CD4-positive, alpha-beta T cell (primary cell): ENCODE measurements around the gene CLEC1B. TPM values are rescaled to one million over a fixed set of nuclear protein-coding genes. Genes with fewer than 3 reads are reported as not detected.

Experiments
- ATAC-seq: fragments of 200-7000 bp; cut with Tn5 transposase; one replicate; pipeline ENCODE4 v1.10.0; 2022; ENCODE audit warnings: mild to moderate bottlenecking; ENCODE audit not compliant: poor library complexity
- CTCF ChIA-PET: fragments of 350-600 bp; sonication (Branson Sonifier 250); formaldehyde crosslinking; loops from one replicate; lab custom pipeline; 2021; ENCODE audit warnings: antibody characterized with exemption, inconsistent platforms; lab: Charles Lee
- POLR2A ChIA-PET: fragments of 350-600 bp; sonication (Branson Sonifier 250); formaldehyde crosslinking; loops from one replicate; lab custom pipeline; 2021; ENCODE audit warnings: antibody characterized with exemption, inconsistent platforms; lab: Charles Lee
- DNase-seq, 14 experiments: peaks; one replicate each; pipeline ENCODE4 v3.0.0-alpha.2; 2013 to 2020; ENCODE audit warnings: mixed read lengths in 2 of 14
- H3K27ac ChIP-seq, 2 donors: one replicate each; pipeline versions ENCODE4 v1.5.1 to v1.7.0; 2013; ENCODE audit warnings: low read length in 2 of 2, low read depth in 1 of 2, mild to moderate bottlenecking in 1 of 2
- H3K27me3 ChIP-seq, 2 experiments: 1 replicate in 1 of 2; 2 replicates in 1 of 2; pipeline versions ENCODE4 v1.6.1 to v1.7.0; 2013; ENCODE audit warnings: low read length in 2 of 2, control low read depth in 1 of 2, mild to moderate bottlenecking in 1 of 2, moderate library complexity in 1 of 2; ENCODE audit not compliant: insufficient read depth in 2 of 2, control insufficient read depth in 1 of 2
- H3K36me3 ChIP-seq: one replicate; pipeline ENCODE4 v1.6.1; 2013; ENCODE audit warnings: low read length, control low read depth; ENCODE audit not compliant: insufficient read depth
- H3K4me1 ChIP-seq: one replicate; pipeline ENCODE4 v1.6.1; 2013; ENCODE audit warnings: low read length, control low read depth; ENCODE audit not compliant: insufficient read depth
- H3K4me3 ChIP-seq: one replicate; pipeline ENCODE4 v1.5.1; 2013; ENCODE audit warnings: mild to moderate bottlenecking, low read length, moderate library complexity
- H3K9me3 ChIP-seq, 2 experiments: 1 replicate in 1 of 2; 2 replicates in 1 of 2; pipeline versions ENCODE4 v1.6.1 to v1.7.0; 2013; ENCODE audit warnings: low read length in 2 of 2, mild to moderate bottlenecking in 2 of 2, control low read depth in 1 of 2, moderate library complexity in 1 of 2; ENCODE audit not compliant: control insufficient read depth in 1 of 2, insufficient read depth in 1 of 2
- H3K27ac Mint-ChIP-seq: one replicate; pipeline ENCODE4 v1.8.0; 2020; ENCODE audit warnings: mixed read lengths
- H3K27me3 Mint-ChIP-seq: one replicate; pipeline ENCODE4 v1.8.0; 2021; ENCODE audit warnings: mixed read lengths
- H3K36me3 Mint-ChIP-seq: one replicate; pipeline ENCODE4 v1.8.0; 2021; ENCODE audit warnings: low read depth, mixed read lengths
- H3K4me1 Mint-ChIP-seq: one replicate; pipeline ENCODE4 v1.8.0; 2021; ENCODE audit warnings: low read depth, mixed read lengths
- H3K4me3 Mint-ChIP-seq: one replicate; pipeline ENCODE4 v1.8.0; 2020; ENCODE audit warnings: mild to moderate bottlenecking, mixed read lengths
- H3K9me3 Mint-ChIP-seq: one replicate; pipeline ENCODE4 v1.8.0; 2020; ENCODE audit warnings: mixed read lengths
- intact Hi-C, 2 experiments: fragments of 100-400 bp; cut with DNase I in 1 of 2; cut with micrococcal nuclease in 1 of 2; formaldehyde crosslinking; loops; one replicate each; pipeline versions ENCODE4 v1.15.1 to v1.9.0; 2023 to 2025; cut with DNase I, micrococcal nuclease
- polyA plus RNA-seq, 2 donors: library from polyadenylated mRNA; unstranded; fragments of 120-200 nt; gene quantifications; one replicate each; pipeline ENCODE4 v1.2.1, GENCODE V29; 2013
- total RNA-seq, 174 experiments: library from RNA in 2 of 174; stranded (reverse) in 2 of 174; gene quantifications; one replicate each; pipeline ENCODE4 v1.2.3 and lab custom pipeline; 2021 to 2026
- TF ChIP-seq, protein P1 (sequence below): fragments of 200-600 bp; IDR thresholded peaks from one replicate; pipeline ENCODE4 v1.8.0; 2022; ENCODE audit warnings: antibody characterized with exemption, mild to moderate bottlenecking

The CLEC1B gene
- total RNA-seq (not detected), total RNA-seq (lab: John Stamatoyannopoulos, UW) (0 to 0.40 (median 0) reads per million in 172 experiments)
- 1.1 TPM for polyA plus RNA-seq (2013, experiment 1 of 2)
- 1.3 TPM for polyA plus RNA-seq (2013, experiment 2 of 2)

DNA sequence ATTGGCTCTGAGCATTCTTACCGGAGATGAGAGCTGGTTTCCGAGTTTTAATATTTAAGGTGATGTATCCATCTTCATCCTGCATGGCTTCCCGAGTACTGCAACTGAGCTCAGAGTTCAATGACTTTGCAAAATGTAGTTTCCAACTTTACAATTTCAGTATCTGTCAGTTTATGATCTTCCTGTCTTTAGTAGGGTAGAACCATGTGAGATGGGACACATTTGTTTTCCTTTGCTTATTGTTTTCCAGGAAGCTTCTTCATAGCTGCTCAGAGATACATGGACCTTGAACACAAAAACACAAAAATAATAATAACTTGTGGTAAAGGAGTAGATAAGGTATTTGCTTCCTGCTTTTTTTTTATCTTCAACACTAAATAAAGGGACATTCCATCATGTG is at the start of gene CLEC1B:
TSS of gene CLEC1B (minus strand) at position 106 of the 400 bp plus-strand sequence. CDS start at position 85, 21 bp downstream.
- Mint-ChIP-seq H3K27ac (no peak within 1 kb of the TSS), H3K4me1 (no peaks in the 10 kb centered on the region), H3K36me3 (no peaks in the 10 kb centered on the region), H3K27me3 (peaks cover 6% of the 10 kb centered on the region), H3K9me3 (no peaks in the 10 kb centered on the region), H3K4me3 (no peak within 1 kb of the TSS)
- TF ChIP-seq, protein P1, sequence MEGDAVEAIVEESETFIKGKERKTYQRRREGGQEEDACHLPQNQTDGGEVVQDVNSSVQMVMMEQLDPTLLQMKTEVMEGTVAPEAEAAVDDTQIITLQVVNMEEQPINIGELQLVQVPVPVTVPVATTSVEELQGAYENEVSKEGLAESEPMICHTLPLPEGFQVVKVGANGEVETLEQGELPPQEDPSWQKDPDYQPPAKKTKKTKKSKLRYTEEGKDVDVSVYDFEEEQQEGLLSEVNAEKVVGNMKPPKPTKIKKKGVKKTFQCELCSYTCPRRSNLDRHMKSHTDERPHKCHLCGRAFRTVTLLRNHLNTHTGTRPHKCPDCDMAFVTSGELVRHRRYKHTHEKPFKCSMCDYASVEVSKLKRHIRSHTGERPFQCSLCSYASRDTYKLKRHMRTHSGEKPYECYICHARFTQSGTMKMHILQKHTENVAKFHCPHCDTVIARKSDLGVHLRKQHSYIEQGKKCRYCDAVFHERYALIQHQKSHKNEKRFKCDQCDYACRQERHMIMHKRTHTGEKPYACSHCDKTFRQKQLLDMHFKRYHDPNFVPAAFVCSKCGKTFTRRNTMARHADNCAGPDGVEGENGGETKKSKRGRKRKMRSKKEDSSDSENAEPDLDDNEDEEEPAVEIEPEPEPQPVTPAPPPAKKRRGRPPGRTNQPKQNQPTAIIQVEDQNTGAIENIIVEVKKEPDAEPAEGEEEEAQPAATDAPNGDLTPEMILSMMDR: no peak
- Histone ChIP-seq H3K4me1 (no peaks in the 10 kb centered on the region), H3K9me3 (no peaks in the 10 kb centered on the region), H3K36me3 (no peaks in the 10 kb centered on the region), H3K27me3 (no peaks in the 10 kb centered on the region), H3K27ac (no peak within 1 kb of the TSS), H3K4me3 (no peak within 1 kb of the TSS)
- DNase-seq (no peak), ATAC-seq (no peak)
- intact Hi-C loops: no loop called here
- ChIA-PET CTCF (no interaction called here), POLR2A (no interaction called here)

DNA sequence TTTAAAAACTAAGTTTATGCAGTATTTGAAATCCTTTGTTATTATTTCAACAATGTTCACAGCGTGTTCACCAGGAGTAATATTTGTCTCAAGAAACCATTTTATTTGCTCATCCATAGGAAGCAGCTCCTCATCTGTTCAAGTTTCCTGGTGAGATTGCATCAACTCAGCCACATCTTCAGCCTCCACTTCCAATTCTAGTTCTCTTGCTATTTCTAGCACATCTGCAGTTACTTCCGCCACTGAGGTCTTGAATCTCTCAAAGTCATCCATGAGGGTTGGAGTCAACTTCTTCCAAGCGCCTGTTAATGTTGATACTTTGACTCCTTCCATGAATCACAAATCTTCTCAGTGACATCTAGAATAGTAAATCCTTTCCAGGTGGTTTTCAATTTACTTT is 49.6 kb upstream of the CLEC1B start:
- Histone ChIP-seq H3K27ac (no peak overlapping the region), H3K9me3 (no peaks in the 10 kb centered on the region), H3K4me1 (no peaks in the 10 kb centered on the region), H3K27me3 (no peaks in the 10 kb centered on the region), H3K36me3 (no peaks in the 10 kb centered on the region), H3K4me3 (no peak overlapping the region)
- Mint-ChIP-seq H3K4me3 (no peak overlapping the region), H3K36me3 (no peaks in the 10 kb centered on the region), H3K27ac (no peak overlapping the region), H3K4me1 (no peaks in the 10 kb centered on the region), H3K9me3 (no peaks in the 10 kb centered on the region), H3K27me3 (peaks cover 33% of the 10 kb centered on the region)
- TF ChIP-seq, protein P1: no peak
- ChIA-PET POLR2A (no interaction called here), CTCF (interaction anchor here (1.1 kb wide), 1 partner anchor 11 kb away, joined by 4 read pairs; no protein-coding TSS in a partner anchor)
- ATAC-seq (no peak), DNase-seq (no peak)
- intact Hi-C loops: no loop called here

DNA sequence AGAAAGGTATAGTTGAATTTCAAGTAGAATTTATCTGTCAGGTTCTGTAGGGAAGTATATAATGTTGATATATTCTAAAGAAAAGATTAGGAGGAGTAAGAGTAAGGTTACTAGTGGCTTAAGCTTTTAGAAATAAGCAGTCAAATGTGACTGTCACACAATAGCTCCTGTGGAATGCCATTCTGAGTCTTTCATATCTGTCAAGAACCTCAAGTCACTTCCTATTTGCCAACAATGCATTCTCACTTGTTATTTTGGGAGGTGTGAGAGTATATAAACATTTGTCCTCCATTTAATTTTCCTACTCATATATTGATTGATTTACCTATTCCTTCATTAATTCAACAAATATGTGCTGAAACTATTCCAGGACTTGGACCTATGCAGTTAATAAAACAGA is 43.2 kb upstream of the CLEC1B start:
- intact Hi-C loops: no loop called here
- CTCF ChIA-PET: interaction anchor here (1.1 kb wide), 1 partner anchor 27 kb away, joined by 3 read pairs; no protein-coding TSS in a partner anchor
- H3K9me3 Mint-ChIP-seq: no peaks in the 10 kb centered on the region
- DNase-seq (no peak), ATAC-seq (no peak)
- peaks cover 18% of the 10 kb centered on the region for H3K27me3 Mint-ChIP-seq
- H3K27ac Mint-ChIP-seq: no peak overlapping the region
- Histone ChIP-seq H3K27ac (no peak overlapping the region), H3K4me3 (no peak overlapping the region), H3K27me3 (no peaks in the 10 kb centered on the region), H3K4me1 (no peaks in the 10 kb centered on the region), H3K36me3 (no peaks in the 10 kb centered on the region), H3K9me3 (no peaks in the 10 kb centered on the region)
- H3K4me1 Mint-ChIP-seq: no peaks in the 10 kb centered on the region
- H3K36me3 Mint-ChIP-seq: no peaks in the 10 kb centered on the region
- POLR2A ChIA-PET: no interaction called here
- H3K4me3 Mint-ChIP-seq: no peak overlapping the region
- TF ChIP-seq, protein P1: no peak
